Suppressor macrophage treated with lipopolysaccharide for 4 hours (primary cell): Measurements from ENCODE around the gene FLAD1.

Experiments used
- DNase-seq: peaks from one replicate; pipeline ENCODE4 v3.0.0-alpha.2; 2020

Gene FLAD1

GRCh38 chr1:154952664-154953063 is 30.5 kb upstream of the FLAD1 start:
- no peak for DNase-seq

- DNase-seq, result no peak
Observed at GRCh38 chr1:154953611-154954038, 29.5 kb upstream of the FLAD1 start.

- no peak for DNase-seq
Observed at GRCh38 chr1:154954541-154954940, 28.6 kb upstream of the FLAD1 start.

GRCh38 chr1:154955039-154955717 is 28.0 kb upstream of the FLAD1 start:
- DNase-seq, result no peak

- DNase-seq, result peak; percentile 89
Observed at GRCh38 chr1:154955718-154956543, 27.2 kb upstream of the FLAD1 start, which contains the start of gene PBXIP1. PBXIP1 (minus strand) TSS chr1:154956099; CDS start chr1:154953721, 2,378 bp downstream.

- DNase-seq, result no peak
Observed at GRCh38 chr1:154956544-154956941, 26.6 kb upstream of the FLAD1 start.

- DNase-seq, result no peak
Observed at GRCh38 chr1:154957091-154957657, 26.0 kb upstream of the FLAD1 start.

GRCh38 chr1:154958036-154958435 is 25.1 kb upstream of the FLAD1 start:
- no peak for DNase-seq

- no peak for DNase-seq
Observed at GRCh38 chr1:154958681-154959425, 24.3 kb upstream of the FLAD1 start.

GRCh38 chr1:154959426-154959780 is 23.7 kb upstream of the FLAD1 start:
- no peak for DNase-seq

- no peak for DNase-seq
Observed at GRCh38 chr1:154960446-154961136, 22.6 kb upstream of the FLAD1 start.

- DNase-seq, result peak; percentile 82
Observed at GRCh38 chr1:154961207-154962155, 21.7 kb upstream of the FLAD1 start, which contains the start of gene PYGO2. PYGO2 (minus strand) TSS chr1:154961782; CDS start chr1:154961576, 206 bp downstream.

GRCh38 chr1:154962156-154962749 is 20.9 kb upstream of the FLAD1 start:
- no peak for DNase-seq

GRCh38 chr1:154962795-154963330 is 20.3 kb upstream of the FLAD1 start:
- DNase-seq, result no peak

- no peak for DNase-seq
Observed at GRCh38 chr1:154963643-154964042, 19.5 kb upstream of the FLAD1 start.

- DNase-seq, result no peak
Observed at GRCh38 chr1:154964359-154964758, 18.8 kb upstream of the FLAD1 start.

GRCh38 chr1:154966111-154966510 is 17.0 kb upstream of the FLAD1 start:
- no peak for DNase-seq

- no peak for DNase-seq
Observed at GRCh38 chr1:154967331-154967950, 15.7 kb upstream of the FLAD1 start.

- DNase-seq, result no peak
Observed at GRCh38 chr1:154968731-154969130, 14.4 kb upstream of the FLAD1 start.

GRCh38 chr1:154969246-154969645 is 13.9 kb upstream of the FLAD1 start:
- no peak for DNase-seq
